HS-5 (cell line): ENCODE measurements around the gene ITGA2B.
"Not testable (repeated sequence)": the region's sequence is repeated elsewhere in the genome, so short reads cannot be mapped to it uniquely, and the experiment has no call there.

Source experiments
- DNase-seq: peaks from one replicate; pipeline ENCODE4 v3.0.0-alpha.2; 2012; ENCODE audit warnings: low read depth

Gene ITGA2B

GRCh38 chr17:44329516-44329915, 59.9 kb downstream of the ITGA2B start:
- not testable (repeated sequence) for DNase-seq

GRCh38 chr17:44327715-44328449, 61.6 kb downstream of the ITGA2B start:
- no peak for DNase-seq

GRCh38 chr17:44326861-44327444, 62.5 kb downstream of the ITGA2B start:
- peak; percentile 67 for DNase-seq

GRCh38 chr17:44324571-44325275, 64.7 kb downstream of the ITGA2B start, which contains the start of gene SLC25A39:
Gene SLC25A39, minus strand, starts transcription at chr17:44324823. Its CDS starts 1,261 bp downstream, at chr17:44323562.
- peak; percentile 61 for DNase-seq

GRCh38 chr17:44324092-44324570, 65.3 kb downstream of the ITGA2B start:
- DNase-seq = no peak

GRCh38 chr17:44323359-44324091, 65.9 kb downstream of the ITGA2B start:
- DNase-seq = no peak

- DNase-seq = no peak
Observed at GRCh38 chr17:44322236-44322895, 67.1 kb downstream of the ITGA2B start.
